Stimulated activated naive CD8-positive, alpha-beta T cell treated with anti-CD3 and anti-CD28 coated beads, Interleukin-15, Interleukin-2, amounts not matched to agents 100 ng/mL and 50 ng/mL, for 24 hours (primary cell): ENCODE measurements around the gene TOLLIP.
"Not testable (repeated sequence)": the region's sequence is repeated elsewhere in the genome, so short reads cannot be mapped to it uniquely, and the experiment has no call there.

Experiments
- H3K27ac Mint-ChIP-seq: one replicate; pipeline ENCODE4 v1.8.0; 2021; ENCODE audit warnings: mild to moderate bottlenecking, mixed read lengths
- H3K27me3 Mint-ChIP-seq: one replicate; pipeline ENCODE4 v1.8.0; 2021; ENCODE audit warnings: mixed read lengths
- H3K36me3 Mint-ChIP-seq: one replicate; pipeline ENCODE4 v1.8.0; 2021; ENCODE audit warnings: low read depth, mixed read lengths
- H3K4me1 Mint-ChIP-seq: one replicate; pipeline ENCODE4 v1.8.0; 2021; ENCODE audit warnings: low read depth, mixed read lengths
- H3K4me3 Mint-ChIP-seq: one replicate; pipeline ENCODE4 v1.8.0; 2021; ENCODE audit warnings: mild to moderate bottlenecking, mixed read lengths
- H3K9me3 Mint-ChIP-seq: one replicate; pipeline ENCODE4 v1.8.0; 2021; ENCODE audit warnings: mixed read lengths

Gene TOLLIP

DNA sequence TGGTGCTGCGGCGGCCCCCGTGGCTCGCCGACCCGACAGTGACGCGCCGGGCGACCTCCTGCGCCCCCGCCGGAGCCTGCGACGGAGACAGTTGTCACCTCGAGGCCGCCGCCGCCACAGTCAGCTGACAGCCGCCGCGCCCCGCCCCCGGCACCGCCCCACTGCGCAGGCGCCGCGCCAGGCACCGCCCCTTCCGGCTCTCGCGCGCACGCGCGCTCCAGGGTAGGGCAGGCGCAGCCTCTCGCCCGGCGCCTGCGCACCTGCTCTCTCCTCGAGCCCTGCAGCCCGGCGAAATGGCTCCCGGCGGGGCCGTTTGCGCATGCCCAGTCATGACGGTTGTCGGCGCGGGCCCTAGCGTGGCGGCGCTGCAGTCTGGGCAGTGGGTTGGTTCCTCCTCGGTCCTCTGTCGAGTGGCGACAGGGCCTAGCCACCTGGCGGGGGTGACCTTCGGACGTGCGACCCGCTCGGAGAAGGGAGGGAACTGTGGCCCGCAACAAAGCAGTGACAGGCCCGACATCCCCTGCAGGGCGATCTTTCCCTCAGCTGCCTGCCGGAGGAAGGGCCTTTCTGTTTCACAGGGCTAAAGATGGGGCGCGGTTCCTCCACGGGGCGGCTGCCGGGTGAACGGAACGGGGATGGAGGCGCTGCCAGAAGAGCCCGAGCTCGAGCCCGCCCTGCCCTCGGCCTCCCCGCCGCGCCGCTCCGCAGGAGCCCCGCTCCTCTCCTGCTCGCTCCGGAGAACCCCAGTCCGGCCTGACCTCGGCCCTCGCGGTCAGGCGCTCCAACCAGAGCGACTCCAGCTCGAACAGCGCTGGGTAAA lies at the start of gene TOLLIP:
TOLLIP (minus strand) TSS at position 135 of the 820 bp plus-strand sequence; CDS start at position 1, 134 bp downstream.
- Mint-ChIP-seq H3K27ac (peak within 1 kb of the TSS; percentile 98), H3K4me3 (peak within 1 kb of the TSS; percentile 90)

DNA sequence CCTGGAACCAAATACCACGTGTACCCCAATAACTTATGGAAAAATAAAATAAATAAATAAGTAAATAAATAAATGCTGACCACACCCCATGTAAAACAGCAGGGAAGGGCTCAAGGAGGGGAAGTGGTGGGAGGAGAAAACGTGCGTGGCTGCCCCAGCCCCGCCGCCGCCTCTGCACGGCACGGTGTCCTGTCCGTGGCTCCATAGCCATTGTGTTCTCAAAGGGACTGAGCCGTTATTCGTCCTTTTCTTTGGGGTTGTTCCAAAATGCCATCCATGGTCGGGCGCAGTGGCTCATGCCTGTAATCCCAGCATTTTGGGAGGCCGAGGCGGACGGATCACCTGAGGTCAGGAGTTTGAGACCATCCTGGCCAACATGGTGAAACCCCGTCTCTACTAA lies 49.5 kb upstream of the TOLLIP start:
- peaks cover 14% of the 10 kb centered on the region for H3K27me3 Mint-ChIP-seq
- H3K4me3 Mint-ChIP-seq, H3K27ac Mint-ChIP-seq, H3K9me3 Mint-ChIP-seq, H3K36me3 Mint-ChIP-seq, H3K4me1 Mint-ChIP-seq: not testable (repeated sequence)

More for the DNA sequence above, at the start of gene TOLLIP:
- H3K27me3 Mint-ChIP-seq = no peaks in the 10 kb centered on the region
- peaks cover 6% of the 10 kb centered on the region for H3K9me3 Mint-ChIP-seq
- peaks cover 18% of the 10 kb centered on the region for H3K36me3 Mint-ChIP-seq
- H3K4me1 Mint-ChIP-seq = peaks cover 44% of the 10 kb centered on the region

DNA sequence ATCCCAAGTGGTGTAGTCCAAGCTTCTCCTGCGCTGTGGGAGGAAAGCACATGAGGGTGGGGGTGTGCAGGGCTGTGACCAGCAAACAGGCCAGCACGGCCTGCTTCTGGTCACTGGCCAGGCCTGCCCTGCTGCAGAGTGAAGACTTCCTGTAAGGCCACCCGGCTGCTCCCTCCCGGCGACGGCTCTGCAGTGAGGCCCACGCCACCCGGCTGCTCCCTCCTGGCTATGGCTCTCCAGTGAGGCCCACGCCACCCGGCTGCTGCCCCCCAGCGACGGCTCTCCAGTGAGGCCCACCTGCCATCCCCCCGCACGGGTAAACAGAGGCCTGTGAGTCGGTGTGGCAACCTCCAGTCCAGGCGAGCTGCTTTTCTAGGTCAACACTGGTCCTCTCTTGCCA lies 48.9 kb upstream of the TOLLIP start:
- H3K27ac Mint-ChIP-seq = no peak overlapping the region
- no peaks in the 10 kb centered on the region for H3K9me3 Mint-ChIP-seq
- H3K36me3 Mint-ChIP-seq = no peaks in the 10 kb centered on the region
- no peaks in the 10 kb centered on the region for H3K4me1 Mint-ChIP-seq
- H3K27me3 Mint-ChIP-seq = peaks cover 11% of the 10 kb centered on the region
- no peak overlapping the region for H3K4me3 Mint-ChIP-seq

DNA sequence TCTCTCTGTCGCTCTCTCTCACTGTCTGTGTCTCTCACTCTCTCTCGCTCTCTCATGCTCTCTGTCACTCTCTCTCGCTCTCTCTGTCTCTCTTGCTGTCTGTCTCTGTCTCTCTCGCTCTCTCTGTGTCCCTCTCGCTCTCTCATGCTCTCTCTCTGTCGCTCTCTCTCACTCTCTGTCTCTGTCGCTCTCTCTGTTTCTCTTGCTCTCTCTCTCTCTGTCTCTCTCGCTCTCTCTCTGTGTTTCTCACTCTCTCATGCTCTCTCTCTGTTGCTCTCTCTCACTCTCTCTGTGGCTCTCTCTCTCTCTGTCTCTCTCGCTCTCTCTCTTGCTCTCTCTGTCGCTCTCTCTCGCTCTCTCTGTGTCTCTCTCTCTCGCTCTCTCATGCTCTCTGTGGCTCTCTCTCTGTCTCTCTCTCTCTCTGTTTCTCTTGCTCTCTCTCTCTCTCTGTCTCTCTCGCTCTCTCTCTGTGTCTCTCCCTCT lies 47.1 kb upstream of the TOLLIP start:
- Mint-ChIP-seq H3K27me3 (peaks cover 11% of the 10 kb centered on the region), H3K9me3 (no peaks in the 10 kb centered on the region), H3K4me1 (no peaks in the 10 kb centered on the region), H3K36me3 (no peaks in the 10 kb centered on the region), H3K27ac (no peak overlapping the region), H3K4me3 (no peak overlapping the region)

DNA sequence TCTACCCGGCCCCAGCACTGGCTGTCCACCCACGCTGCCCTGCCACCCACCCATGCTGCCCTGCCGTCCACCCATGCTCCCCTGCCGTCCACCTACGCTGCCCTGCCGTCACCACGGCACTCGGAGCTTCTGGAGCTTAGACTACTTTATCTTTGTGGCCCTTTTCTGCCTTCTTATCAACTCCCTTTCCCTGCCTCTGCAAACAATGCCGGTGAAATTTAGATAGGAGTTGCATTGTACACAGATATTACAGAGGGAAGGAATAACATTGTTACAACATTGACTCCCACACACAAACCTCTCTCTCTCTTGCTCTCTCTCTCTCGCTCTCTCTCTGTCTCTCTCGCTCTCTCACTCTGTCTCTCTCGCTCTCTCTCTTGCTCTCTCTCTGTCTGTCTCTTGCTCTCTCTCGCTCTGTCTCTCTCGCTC lies 46.6 kb upstream of the TOLLIP start:
- H3K4me3 Mint-ChIP-seq = no peak overlapping the region
- peaks cover 11% of the 10 kb centered on the region for H3K27me3 Mint-ChIP-seq
- H3K27ac Mint-ChIP-seq = no peak overlapping the region
- H3K9me3 Mint-ChIP-seq = no peaks in the 10 kb centered on the region
- H3K36me3 Mint-ChIP-seq = no peaks in the 10 kb centered on the region
- H3K4me1 Mint-ChIP-seq = no peaks in the 10 kb centered on the region

DNA sequence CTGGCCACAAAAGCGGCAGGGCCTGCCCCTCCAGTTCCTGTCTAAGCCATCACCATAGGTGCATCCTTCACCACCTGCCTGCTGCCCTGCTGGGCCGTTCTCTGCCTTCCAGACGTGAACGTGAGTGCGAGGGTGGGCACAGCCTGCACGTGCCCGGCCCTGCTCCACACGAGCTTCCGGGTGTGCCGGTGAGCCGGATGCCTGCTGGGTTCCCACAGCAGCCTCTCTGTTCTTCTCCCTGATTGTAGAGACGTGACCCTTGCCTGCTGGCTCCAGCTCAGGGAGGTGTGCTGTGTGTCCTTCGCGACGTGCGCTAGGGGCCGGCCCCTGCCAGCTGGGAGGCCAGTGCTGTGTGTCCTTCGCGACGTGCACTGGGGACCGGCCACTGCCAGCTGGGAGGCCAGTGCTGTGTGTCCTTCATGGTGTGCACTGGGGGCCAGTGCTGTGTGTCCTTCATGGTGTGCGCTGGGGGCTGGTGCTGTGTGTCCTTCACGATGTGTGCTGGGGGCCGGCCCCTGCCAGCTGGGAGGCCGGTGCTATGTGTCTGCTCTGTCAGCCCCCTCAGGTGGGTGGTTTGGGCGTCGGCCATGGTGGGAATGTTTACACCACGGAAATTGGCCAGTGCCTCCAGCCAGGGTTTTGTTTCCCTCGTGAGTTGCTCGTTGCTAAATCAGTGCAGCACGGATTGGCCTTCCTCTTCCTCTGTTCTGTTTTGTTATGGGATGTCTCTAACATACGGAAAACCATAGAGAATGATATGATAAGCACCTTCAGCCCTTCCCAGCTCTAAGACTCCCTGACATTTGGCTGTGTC lies 44.9 kb upstream of the TOLLIP start:
- Mint-ChIP-seq H3K27me3 (peaks cover 11% of the 10 kb centered on the region), H3K36me3 (no peaks in the 10 kb centered on the region), H3K9me3 (no peaks in the 10 kb centered on the region), H3K27ac (no peak overlapping the region), H3K4me1 (no peaks in the 10 kb centered on the region), H3K4me3 (no peak overlapping the region)

DNA sequence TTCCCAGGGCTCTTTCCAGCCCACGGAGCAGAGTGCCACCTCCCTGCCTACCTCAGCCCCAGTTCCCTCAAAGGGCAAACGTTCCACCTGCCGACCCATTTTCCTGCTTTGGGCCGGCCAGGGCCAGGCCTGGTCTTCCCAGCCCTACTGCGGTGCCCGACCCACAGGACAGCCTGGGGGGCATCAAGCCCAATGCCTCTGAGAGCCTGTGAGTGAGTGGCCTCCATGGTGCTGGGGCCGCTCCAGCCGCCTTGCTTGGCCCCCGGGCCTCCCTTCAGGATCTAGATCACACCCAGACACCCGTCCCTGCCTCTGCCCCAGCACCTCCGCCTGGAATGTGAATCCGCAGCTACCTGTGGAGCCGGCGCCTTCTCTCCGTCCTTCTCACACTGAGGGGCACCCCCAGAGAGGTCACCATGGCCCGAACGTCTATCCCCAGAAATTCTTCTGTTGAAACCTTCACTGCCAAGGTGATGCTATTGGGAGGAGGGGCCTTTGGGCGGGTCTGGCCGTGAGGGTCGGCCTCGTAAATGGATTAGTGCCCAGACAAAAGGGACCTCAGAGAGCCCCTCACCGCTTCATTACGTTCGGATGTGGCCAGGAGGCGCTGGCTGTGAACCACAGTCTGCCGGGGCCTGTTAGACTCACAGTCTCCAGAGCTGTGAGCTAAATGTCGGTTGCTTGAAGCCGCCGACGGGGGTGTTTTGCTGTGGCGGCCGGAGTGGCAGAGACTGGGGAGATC lies 44.1 kb upstream of the TOLLIP start:
- H3K27me3 Mint-ChIP-seq = peaks cover 11% of the 10 kb centered on the region
- H3K36me3 Mint-ChIP-seq = no peaks in the 10 kb centered on the region
- no peaks in the 10 kb centered on the region for H3K9me3 Mint-ChIP-seq
- H3K27ac Mint-ChIP-seq = no peak overlapping the region
- no peaks in the 10 kb centered on the region for H3K4me1 Mint-ChIP-seq
- H3K4me3 Mint-ChIP-seq = no peak overlapping the region

DNA sequence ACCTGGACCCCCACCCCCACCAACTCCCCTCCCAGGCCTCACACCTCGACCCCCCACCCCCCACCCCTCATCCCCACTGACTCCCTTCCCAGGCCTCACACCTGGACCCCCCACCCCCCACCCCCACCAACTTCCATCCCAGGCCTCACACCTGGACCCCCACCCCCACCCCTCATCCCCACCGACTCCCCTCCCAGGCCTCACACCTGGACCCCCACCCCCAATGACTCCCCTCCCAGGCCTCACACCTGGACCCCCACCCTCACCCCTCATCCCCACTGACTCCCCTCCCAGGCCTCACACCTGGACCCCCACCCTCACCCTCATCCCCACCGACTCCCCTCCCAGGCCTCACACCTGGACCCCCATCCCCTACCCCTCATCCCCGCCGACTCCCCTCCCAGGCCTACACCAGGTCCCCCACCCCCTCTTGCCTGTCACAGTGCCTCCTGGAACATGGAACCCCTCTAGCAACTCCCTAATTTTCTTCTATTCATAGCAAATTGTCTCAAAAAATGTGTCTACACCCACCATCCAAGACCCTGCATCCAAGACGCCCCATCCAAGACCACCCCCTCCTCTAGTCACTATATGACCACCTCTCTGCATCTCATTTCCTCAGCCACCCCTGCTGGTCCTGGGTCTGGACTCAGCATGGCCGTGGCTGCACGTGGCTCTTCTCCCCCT lies 43.4 kb upstream of the TOLLIP start:
- Mint-ChIP-seq H3K27me3 (peaks cover 11% of the 10 kb centered on the region), H3K4me3 (no peak overlapping the region), H3K27ac (no peak overlapping the region)

DNA sequence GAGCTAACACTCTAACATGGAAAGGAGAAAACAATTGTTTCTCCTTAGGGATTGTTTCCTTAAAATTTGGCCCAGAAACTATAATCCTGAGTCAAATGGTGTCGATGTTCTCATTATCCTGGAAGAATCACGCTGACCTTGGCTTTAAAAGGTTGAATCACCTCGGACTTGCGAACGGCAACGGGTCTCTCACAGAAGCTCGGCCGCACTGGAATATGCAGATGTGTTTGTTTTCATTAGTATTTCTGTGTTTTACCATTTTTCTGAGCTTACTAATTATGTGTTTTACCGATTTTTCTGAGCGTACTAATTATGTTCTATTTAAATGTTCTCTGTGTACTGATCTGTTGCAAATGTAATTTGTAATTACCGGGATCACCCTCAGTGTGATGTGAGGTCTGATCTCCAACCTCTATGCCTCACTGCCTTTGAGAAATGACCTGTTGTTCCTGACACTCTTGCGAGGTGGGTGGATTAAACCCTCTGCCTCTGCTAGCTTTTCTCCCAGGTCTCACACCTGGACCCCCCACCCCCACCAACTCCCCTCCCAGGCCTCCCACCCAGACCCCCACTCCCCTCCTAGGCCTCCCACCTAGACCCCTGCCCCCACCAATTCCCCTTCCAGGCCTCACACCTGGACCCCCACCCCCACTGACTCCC lies 42.0 kb upstream of the TOLLIP start:
- H3K36me3 Mint-ChIP-seq = no peaks in the 10 kb centered on the region
- no peaks in the 10 kb centered on the region for H3K9me3 Mint-ChIP-seq
- H3K4me3 Mint-ChIP-seq = no peak overlapping the region
- H3K27ac Mint-ChIP-seq = peak overlapping the region; percentile 12
- peaks cover 5% of the 10 kb centered on the region for H3K27me3 Mint-ChIP-seq
- no peaks in the 10 kb centered on the region for H3K4me1 Mint-ChIP-seq

More for the DNA sequence above, 43.4 kb upstream of the TOLLIP start:
- Mint-ChIP-seq H3K36me3 (no peaks in the 10 kb centered on the region), H3K4me1 (no peaks in the 10 kb centered on the region), H3K9me3 (no peaks in the 10 kb centered on the region)

DNA sequence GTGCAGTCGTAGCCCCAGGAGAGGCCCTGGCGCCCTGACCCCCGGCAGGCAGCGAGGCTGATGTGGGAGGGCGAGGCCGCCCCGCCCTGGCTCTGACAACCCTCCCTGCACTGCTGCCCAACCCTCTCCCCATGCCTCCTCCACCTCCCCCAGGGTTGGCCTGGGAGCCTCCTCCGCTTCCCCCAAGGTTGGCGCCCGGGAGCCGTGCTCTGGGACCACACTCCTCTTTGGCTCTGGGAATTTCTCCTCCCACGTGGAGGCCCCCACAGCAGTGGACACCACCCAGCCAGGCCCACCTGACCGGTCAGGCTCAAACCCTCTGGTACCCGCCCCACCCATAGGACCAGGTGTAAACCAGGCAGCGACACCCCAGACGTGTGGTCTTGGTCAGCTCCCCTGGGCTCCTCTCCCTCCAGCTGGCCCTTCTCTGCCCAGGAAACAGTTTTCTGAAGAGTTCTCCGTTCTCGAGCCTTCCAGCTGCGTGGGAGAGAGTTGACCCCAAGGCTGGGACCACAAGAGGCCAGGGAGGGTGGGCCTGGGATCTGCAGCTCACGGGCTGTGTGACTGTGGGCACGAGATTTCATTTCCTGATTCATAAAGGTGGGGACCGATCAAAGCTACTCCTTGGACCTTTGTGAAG lies 40.8 kb upstream of the TOLLIP start:
- H3K4me1 Mint-ChIP-seq = peaks cover 3% of the 10 kb centered on the region
- no peak overlapping the region for H3K4me3 Mint-ChIP-seq
- H3K9me3 Mint-ChIP-seq = no peaks in the 10 kb centered on the region
- no peaks in the 10 kb centered on the region for H3K36me3 Mint-ChIP-seq
- no peak overlapping the region for H3K27ac Mint-ChIP-seq
- H3K27me3 Mint-ChIP-seq = no peaks in the 10 kb centered on the region

DNA sequence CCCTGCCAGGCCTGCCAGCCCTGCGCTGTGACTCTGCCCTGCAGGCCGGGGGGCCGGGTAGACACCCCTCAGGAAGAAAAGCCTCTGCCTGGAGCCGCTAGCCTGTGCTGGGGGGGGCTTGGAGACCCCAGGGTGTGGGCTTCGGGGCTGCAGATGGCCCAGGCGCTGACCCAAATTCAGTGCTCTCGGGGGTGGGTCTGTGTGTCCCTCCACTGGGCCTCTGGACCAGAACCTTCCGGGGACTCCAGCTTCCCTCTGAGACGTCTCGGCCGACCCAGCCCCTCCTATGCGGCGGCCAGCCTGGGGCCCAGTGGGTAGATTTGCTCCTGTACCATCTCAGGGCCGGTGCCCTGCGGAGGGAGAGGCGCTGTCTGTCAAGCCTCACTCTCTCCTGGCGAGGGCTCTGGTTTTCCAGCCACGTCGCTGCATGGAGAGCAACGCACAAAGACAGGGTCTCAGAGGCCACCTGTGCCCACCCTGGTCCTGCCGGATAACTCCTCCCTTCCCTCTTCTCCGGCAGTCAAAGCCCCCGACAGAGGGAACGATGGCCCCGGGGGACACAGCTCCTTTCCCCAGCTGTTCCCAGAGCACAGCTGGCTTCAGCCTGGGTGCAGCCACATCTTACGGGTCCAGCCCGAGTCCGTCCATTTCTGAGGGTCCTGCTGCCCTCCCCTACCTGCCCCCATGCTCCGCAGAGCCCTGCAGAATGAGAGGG lies 40.1 kb upstream of the TOLLIP start:
- H3K27me3 Mint-ChIP-seq = no peaks in the 10 kb centered on the region
- no peaks in the 10 kb centered on the region for H3K36me3 Mint-ChIP-seq
- H3K27ac Mint-ChIP-seq = no peak overlapping the region
- no peaks in the 10 kb centered on the region for H3K9me3 Mint-ChIP-seq
- peaks cover 3% of the 10 kb centered on the region for H3K4me1 Mint-ChIP-seq
- no peak overlapping the region for H3K4me3 Mint-ChIP-seq

DNA sequence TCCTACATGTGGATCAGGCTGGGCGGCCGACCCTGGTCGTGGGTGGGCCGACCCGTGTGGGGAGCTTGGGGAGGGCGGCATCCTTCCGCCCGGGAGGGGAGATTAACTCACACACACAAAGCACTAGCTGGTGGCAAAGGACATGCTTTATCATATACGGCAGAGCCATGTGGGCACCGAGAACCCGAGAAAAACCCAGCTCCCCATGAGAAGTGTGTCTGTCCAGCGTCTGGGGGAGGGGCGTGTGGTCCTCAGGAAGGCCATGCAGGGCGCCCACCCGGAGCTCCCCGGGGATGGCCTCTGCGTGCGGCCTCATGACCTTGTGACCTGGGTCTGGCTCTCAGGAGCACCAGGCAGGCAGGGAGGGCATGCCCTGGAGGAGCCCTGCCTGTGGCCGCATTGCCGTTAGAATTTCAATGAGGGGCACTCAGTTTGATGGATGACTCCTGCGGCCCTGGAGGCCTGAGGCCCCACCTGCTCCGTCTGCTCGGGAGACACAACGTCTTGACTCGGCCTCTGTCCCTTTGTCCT lies 39.4 kb upstream of the TOLLIP start:
- Mint-ChIP-seq H3K4me1 (peaks cover 3% of the 10 kb centered on the region), H3K4me3 (no peak overlapping the region), H3K36me3 (no peaks in the 10 kb centered on the region), H3K27me3 (no peaks in the 10 kb centered on the region), H3K27ac (no peak overlapping the region), H3K9me3 (no peaks in the 10 kb centered on the region)
